H9 (cell line): ENCODE results near the gene CREB5. TPM values are rescaled to one million over a fixed set of nuclear protein-coding genes. Genes with fewer than 3 reads are reported as not detected.

Source experiments
- DNase-seq: peaks from one replicate; pipeline ENCODE4 v3.0.0-alpha.2; 2017
- H2AFZ ChIP-seq: one replicate; pipeline ENCODE4 v1.6.1; 2013; ENCODE audit warnings: mild to moderate bottlenecking, low read length, control low read depth, moderate library complexity
- H2AK5ac ChIP-seq: 2 replicates; pipeline ENCODE4 v1.6.1; 2013; ENCODE audit warnings: low read length, control low read depth, mixed read lengths; ENCODE audit not compliant: insufficient read length
- H2BK120ac ChIP-seq: one replicate; pipeline ENCODE4 v1.6.1; 2013; ENCODE audit warnings: low read depth, mild to moderate bottlenecking, low read length, control low read depth, inconsistent platforms; ENCODE audit not compliant: poor library complexity, severe bottlenecking
- H2BK12ac ChIP-seq: 2 replicates; pipeline ENCODE4 v1.6.1; 2013; ENCODE audit warnings: low read length, control low read depth, mixed read lengths, low read depth; ENCODE audit not compliant: insufficient read length
- H2BK15ac ChIP-seq: 2 replicates; pipeline ENCODE4 v1.6.1; 2013; ENCODE audit warnings: low read depth, low read length, control low read depth
- H2BK20ac ChIP-seq: one replicate; pipeline ENCODE4 v1.6.1; 2013; ENCODE audit warnings: low read depth, mild to moderate bottlenecking, low read length, control low read depth, inconsistent platforms; ENCODE audit not compliant: poor library complexity, severe bottlenecking
- H2BK5ac ChIP-seq: 2 replicates; pipeline ENCODE4 v1.6.1; 2013; ENCODE audit warnings: low read length, control low read depth, mixed read lengths; ENCODE audit not compliant: insufficient read length
- H3K14ac ChIP-seq: 2 replicates; pipeline ENCODE4 v1.6.1; 2013; ENCODE audit warnings: low read length, control low read depth; ENCODE audit not compliant: insufficient read depth
- H3K18ac ChIP-seq: 2 replicates; pipeline ENCODE4 v1.6.1; 2013; ENCODE audit warnings: low read depth, mild to moderate bottlenecking, mixed read lengths, low read length, control low read depth; ENCODE audit not compliant: insufficient read length
- H3K23ac ChIP-seq: 2 replicates; pipeline ENCODE4 v1.6.1; 2013; ENCODE audit warnings: low read length, control low read depth, mixed read lengths, low read depth; ENCODE audit not compliant: insufficient read length
- H3K23me2 ChIP-seq: 2 replicates; pipeline ENCODE4 v1.6.1; 2013; ENCODE audit warnings: low read depth, mild to moderate bottlenecking, mixed read lengths, low read length, control low read depth; ENCODE audit not compliant: insufficient read length, poor library complexity, severe bottlenecking
- H3K27ac ChIP-seq: 2 replicates; pipeline ENCODE4 v1.5.1; 2013; ENCODE audit warnings: low read length, control low read depth, mixed read lengths, low read depth; ENCODE audit not compliant: insufficient read length
- H3K27me3 ChIP-seq: 2 replicates; pipeline ENCODE4 v1.6.1; 2013; ENCODE audit warnings: low read length, control low read depth, inconsistent platforms; ENCODE audit not compliant: insufficient read depth
- H3K4ac ChIP-seq: 2 replicates; pipeline ENCODE4 v1.6.1; 2013; ENCODE audit warnings: low read depth, mild to moderate bottlenecking, control low read depth, inconsistent platforms, low read length, moderate library complexity
- H3K4me1 ChIP-seq: 2 replicates; pipeline ENCODE4 v1.6.1; 2013; ENCODE audit warnings: low read length, control low read depth, inconsistent platforms; ENCODE audit not compliant: insufficient read depth
- H3K4me2 ChIP-seq: 2 replicates; pipeline ENCODE4 v1.6.1; 2013; ENCODE audit warnings: low read length, control low read depth, mixed read lengths; ENCODE audit not compliant: insufficient read length, insufficient read depth
- H3K56ac ChIP-seq: 2 replicates; pipeline ENCODE4 v1.6.1; 2013; ENCODE audit warnings: low read depth, mild to moderate bottlenecking, mixed read lengths, low read length, control low read depth; ENCODE audit not compliant: insufficient read length
- H3K79me1 ChIP-seq: 2 replicates; pipeline ENCODE4 v1.6.1; 2013; ENCODE audit warnings: low read depth, mild to moderate bottlenecking, moderate library complexity, low read length, control low read depth, inconsistent platforms; ENCODE audit not compliant: insufficient read depth, poor library complexity, severe bottlenecking
- H3K79me2 ChIP-seq: 2 replicates; pipeline ENCODE4 v1.6.1; 2013; ENCODE audit warnings: low read length, control low read depth, inconsistent platforms; ENCODE audit not compliant: insufficient read depth
- H3K9ac ChIP-seq: 2 replicates; pipeline ENCODE4 v1.6.1; 2013; ENCODE audit warnings: low read length, control low read depth, mixed read lengths; ENCODE audit not compliant: insufficient read length; ENCODE audit errors: extremely low read depth
- H3K9me3 ChIP-seq: one replicate; pipeline ENCODE4 v1.6.1; 2013; ENCODE audit warnings: low read depth, low read length, inconsistent platforms; ENCODE audit not compliant: control insufficient read depth
- H3T11ph ChIP-seq: one replicate; pipeline ENCODE4 v1.6.1; 2013; ENCODE audit warnings: mild to moderate bottlenecking, low read length, control low read depth, inconsistent platforms
- H4K20me1 ChIP-seq: one replicate; pipeline ENCODE4 v1.6.1; 2013; ENCODE audit not compliant: control insufficient read depth, insufficient read length, insufficient read depth
- H4K5ac ChIP-seq: 2 replicates; pipeline ENCODE4 v1.6.1; 2013; ENCODE audit warnings: low read depth, mild to moderate bottlenecking, mixed read lengths, low read length, control low read depth; ENCODE audit not compliant: insufficient read length
- H4K8ac ChIP-seq: replicated peaks from 2 replicates; pipeline ENCODE4 v1.6.1; 2013; ENCODE audit warnings: low read length, control low read depth, mixed read lengths, low read depth; ENCODE audit not compliant: insufficient read length
- H4K91ac ChIP-seq: 2 replicates; pipeline ENCODE4 v1.6.1; 2013; ENCODE audit warnings: low read depth, mild to moderate bottlenecking, moderate library complexity, mixed read lengths, low read length, control low read depth; ENCODE audit not compliant: insufficient read length
- H3K27ac Mint-ChIP-seq, 3 experiments: 2 replicates in 2 of 3; 3 replicates in 1 of 3; pipeline ENCODE4 v1.8.0; 2020 to 2021; ENCODE audit warnings: mixed read lengths in 3 of 3, mild to moderate bottlenecking in 1 of 3, moderate library complexity in 1 of 3
- H3K27me3 Mint-ChIP-seq: 2 replicates; pipeline ENCODE4 v1.8.0; 2021; ENCODE audit warnings: low read depth, mild to moderate bottlenecking, moderate library complexity, mixed read lengths
- H3K36me3 Mint-ChIP-seq, 3 experiments: 2 replicates in 2 of 3; 3 replicates in 1 of 3; pipeline ENCODE4 v1.8.0; 2020 to 2021; ENCODE audit warnings: low read depth in 3 of 3, mixed read lengths in 3 of 3; ENCODE audit not compliant: insufficient read depth in 1 of 3
- H3K4me1 Mint-ChIP-seq, 2 experiments: 2 replicates each; pipeline ENCODE4 v1.8.0; 2020; ENCODE audit warnings: mixed read lengths in 2 of 2
- H3K4me3 Mint-ChIP-seq, 2 experiments: 2 replicates in 1 of 2; 3 replicates in 1 of 2; pipeline ENCODE4 v1.8.0; 2020 to 2021; ENCODE audit warnings: mild to moderate bottlenecking in 2 of 2, mixed read lengths in 2 of 2, moderate library complexity in 1 of 2
- H3K9me3 Mint-ChIP-seq, 2 experiments: 2 replicates in 1 of 2; 3 replicates in 1 of 2; pipeline ENCODE4 v1.8.0; 2020; ENCODE audit warnings: mild to moderate bottlenecking in 2 of 2, mixed read lengths in 2 of 2, moderate library complexity in 1 of 2
- WGBS: extraction: QIAGEN DNeasy Blood & Tissue Kit; methylation state at CpG from one replicate; pipeline ENCODE4 v1.1.7; 2013; ENCODE audit warnings: missing lambda C conversion rate, low lambda C conversion rate, mixed read lengths; ENCODE audit not compliant: insufficient read length; ENCODE audit errors: extremely low coverage; 5-methylcytosine and 5-hydroxymethylcytosine counted together
- total RNA-seq: library from RNA; stranded (reverse); gene quantifications from 2 replicates; pipeline ENCODE4 v1.2.1, GENCODE V29; 2021
- TF ChIP-seq, protein P1 (sequence below): fragments of 200-600 bp; sonication (generic); conservative IDR thresholded peaks from 3 replicates; pipeline ENCODE4 v1.8.0; 2021; ENCODE audit warnings: antibody characterized with exemption, mild to moderate bottlenecking

The CREB5 gene
- total RNA-seq, 1 experiment from 2014 or later = 4.0 TPM

GRCh38 chr7:28623105-28623730 lies 210.9 kb downstream of the CREB5 start:
- no peaks in the 10 kb centered on the region for H3K79me1 ChIP-seq
- H2AFZ ChIP-seq = no peak overlapping the region
- H3K14ac ChIP-seq = no peak overlapping the region
- no peak overlapping the region for H2BK15ac ChIP-seq
- H3K79me2 ChIP-seq = no peaks in the 10 kb centered on the region
- no peak overlapping the region for H3K23ac ChIP-seq
- no peaks in the 10 kb centered on the region for H3K9me3 ChIP-seq
- H2BK12ac ChIP-seq = no peak overlapping the region
- no peak overlapping the region for H2BK5ac ChIP-seq
- H3K36me3 Mint-ChIP-seq = no peaks in the 10 kb centered on the region
- H2BK120ac ChIP-seq = no peak overlapping the region
- H3K27me3 Mint-ChIP-seq = no peaks in the 10 kb centered on the region
- no peaks in the 10 kb centered on the region for H3K27me3 ChIP-seq
- no peak overlapping the region for H3K4me3 Mint-ChIP-seq
- no peak overlapping the region for H3K4ac ChIP-seq
- no peak overlapping the region for H2BK20ac ChIP-seq
- no peak overlapping the region for H2AK5ac ChIP-seq
- no peak overlapping the region for H3K4me2 ChIP-seq
- H3K27ac Mint-ChIP-seq = no peak overlapping the region
- no peak overlapping the region for H3T11ph ChIP-seq
- no peaks in the 10 kb centered on the region for H3K9me3 Mint-ChIP-seq
- no peak overlapping the region for H3K27ac ChIP-seq
- no peak overlapping the region for H4K91ac ChIP-seq
- H3K9ac ChIP-seq = no peak overlapping the region
- WGBS = no CpG with 5 or more reads among the region's 5 CpGs
- no peaks in the 10 kb centered on the region for H3K4me1 ChIP-seq
- H4K8ac ChIP-seq = no peak overlapping the region
- H3K23me2 ChIP-seq = no peaks in the 10 kb centered on the region
- no peak for DNase-seq
- TF ChIP-seq, protein P1, sequence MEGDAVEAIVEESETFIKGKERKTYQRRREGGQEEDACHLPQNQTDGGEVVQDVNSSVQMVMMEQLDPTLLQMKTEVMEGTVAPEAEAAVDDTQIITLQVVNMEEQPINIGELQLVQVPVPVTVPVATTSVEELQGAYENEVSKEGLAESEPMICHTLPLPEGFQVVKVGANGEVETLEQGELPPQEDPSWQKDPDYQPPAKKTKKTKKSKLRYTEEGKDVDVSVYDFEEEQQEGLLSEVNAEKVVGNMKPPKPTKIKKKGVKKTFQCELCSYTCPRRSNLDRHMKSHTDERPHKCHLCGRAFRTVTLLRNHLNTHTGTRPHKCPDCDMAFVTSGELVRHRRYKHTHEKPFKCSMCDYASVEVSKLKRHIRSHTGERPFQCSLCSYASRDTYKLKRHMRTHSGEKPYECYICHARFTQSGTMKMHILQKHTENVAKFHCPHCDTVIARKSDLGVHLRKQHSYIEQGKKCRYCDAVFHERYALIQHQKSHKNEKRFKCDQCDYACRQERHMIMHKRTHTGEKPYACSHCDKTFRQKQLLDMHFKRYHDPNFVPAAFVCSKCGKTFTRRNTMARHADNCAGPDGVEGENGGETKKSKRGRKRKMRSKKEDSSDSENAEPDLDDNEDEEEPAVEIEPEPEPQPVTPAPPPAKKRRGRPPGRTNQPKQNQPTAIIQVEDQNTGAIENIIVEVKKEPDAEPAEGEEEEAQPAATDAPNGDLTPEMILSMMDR = no peak
- H4K5ac ChIP-seq = no peak overlapping the region
- H3K4me1 Mint-ChIP-seq = peaks cover 12 to 18% of the 10 kb centered on the region in 2 experiments
- H3K18ac ChIP-seq = no peak overlapping the region
- H4K20me1 ChIP-seq = no peaks in the 10 kb centered on the region
- no peak overlapping the region for H3K56ac ChIP-seq
